OCI-LY7 (cell line): ENCODE results near the gene HMGA1.

Experiments
- EZH2phosphoT487 ChIP-seq: fragments of 200-600 bp; sonication (generic); IDR thresholded peaks from 2 replicates; pipeline ENCODE4 v1.6.1; 2018; ENCODE audit warnings: low read depth, borderline replicate concordance, mild to moderate bottlenecking, mixed run types, antibody characterized with exemption, low read length, moderate library complexity, mixed read lengths
- TF ChIP-seq, protein P1 (sequence below): fragments of 200-600 bp; sonication (generic); conservative IDR thresholded peaks from 2 replicates; pipeline ENCODE4 v1.5.1; 2014; ENCODE audit warnings: mild to moderate bottlenecking, antibody characterized with exemption, low read length, moderate library complexity, mixed read lengths

DNA sequence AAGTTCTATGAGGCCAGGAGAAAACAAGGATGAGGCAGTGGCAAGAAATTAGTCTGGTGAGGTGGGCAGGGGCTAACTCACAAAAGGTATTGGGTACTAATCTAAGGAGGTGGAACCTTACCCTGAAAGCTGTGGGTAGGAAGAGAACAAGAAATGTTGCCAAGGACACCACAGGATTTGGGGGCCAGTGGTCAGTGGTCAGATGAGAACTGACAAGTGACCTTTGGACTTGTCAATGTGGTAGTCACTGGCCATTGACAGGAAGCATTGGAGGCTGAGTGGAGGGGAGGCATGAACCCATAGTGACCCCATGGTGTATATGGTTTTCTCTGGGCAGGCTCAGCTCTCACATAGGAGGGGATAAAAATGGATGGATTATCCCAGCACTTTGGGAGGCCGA, 37.5 kb downstream of the HMGA1 start:
- TF ChIP-seq, protein P1, sequence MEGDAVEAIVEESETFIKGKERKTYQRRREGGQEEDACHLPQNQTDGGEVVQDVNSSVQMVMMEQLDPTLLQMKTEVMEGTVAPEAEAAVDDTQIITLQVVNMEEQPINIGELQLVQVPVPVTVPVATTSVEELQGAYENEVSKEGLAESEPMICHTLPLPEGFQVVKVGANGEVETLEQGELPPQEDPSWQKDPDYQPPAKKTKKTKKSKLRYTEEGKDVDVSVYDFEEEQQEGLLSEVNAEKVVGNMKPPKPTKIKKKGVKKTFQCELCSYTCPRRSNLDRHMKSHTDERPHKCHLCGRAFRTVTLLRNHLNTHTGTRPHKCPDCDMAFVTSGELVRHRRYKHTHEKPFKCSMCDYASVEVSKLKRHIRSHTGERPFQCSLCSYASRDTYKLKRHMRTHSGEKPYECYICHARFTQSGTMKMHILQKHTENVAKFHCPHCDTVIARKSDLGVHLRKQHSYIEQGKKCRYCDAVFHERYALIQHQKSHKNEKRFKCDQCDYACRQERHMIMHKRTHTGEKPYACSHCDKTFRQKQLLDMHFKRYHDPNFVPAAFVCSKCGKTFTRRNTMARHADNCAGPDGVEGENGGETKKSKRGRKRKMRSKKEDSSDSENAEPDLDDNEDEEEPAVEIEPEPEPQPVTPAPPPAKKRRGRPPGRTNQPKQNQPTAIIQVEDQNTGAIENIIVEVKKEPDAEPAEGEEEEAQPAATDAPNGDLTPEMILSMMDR: no peak
- no peak for TF ChIP-seq EZH2phosphoT487
